H1 (cell line): Measurements from ENCODE around the gene TRIL. TPM values are rescaled to one million over a fixed set of nuclear protein-coding genes. Genes with fewer than 3 reads are reported as not detected.

ENCODE experiments used
- CHD7 ChIP-seq: fragments of 300-600 bp; sonication (generic); IDR thresholded peaks from 2 replicates; pipeline ENCODE4 v1.7.1; 2012; ENCODE audit warnings: low read length, moderate library complexity, mild to moderate bottlenecking, inconsistent platforms; ENCODE audit not compliant: insufficient replicate concordance
- MAX ChIP-seq: IDR thresholded peaks from 2 replicates; pipeline ENCODE4 v1.6.1; 2012; ENCODE audit warnings: inconsistent platforms
- POLR2A ChIP-seq, 2 experiments: IDR thresholded peaks; 1 replicate in 1 of 2; 2 replicates in 1 of 2; pipeline ENCODE4 v1.6.1; 2011; ENCODE audit warnings: low read depth in 2 of 2, low read length in 2 of 2, mild to moderate bottlenecking in 2 of 2; ENCODE audit errors: control extremely low read depth in 1 of 2
- RNF2 ChIP-seq: fragments of 200-900, 300-1000 bp; sonication (generic); IDR thresholded peaks from 2 replicates; pipeline ENCODE4 v1.7.1; 2016; ENCODE audit warnings: borderline replicate concordance, low read depth, mild to moderate bottlenecking, antibody characterized with exemption, low read length; ENCODE audit not compliant: poor library complexity, severe bottlenecking; ENCODE audit errors: missing control alignments
- SIN3A ChIP-seq, 2 experiments: IDR thresholded peaks in 1 of 2; conservative IDR thresholded peaks in 1 of 2; 2 replicates each; pipeline ENCODE4 v1.6.1; 2011 to 2012; ENCODE audit warnings: low read length in 2 of 2, improper control_type of control experiment in 1 of 2, low read depth in 1 of 2, mild to moderate bottlenecking in 1 of 2
- SP1 ChIP-seq: IDR thresholded peaks from 2 replicates; pipeline ENCODE4 v1.6.1; 2011; ENCODE audit warnings: low read depth, low read length
- SP4 ChIP-seq: IDR thresholded peaks from 2 replicates; pipeline ENCODE4 v1.6.1; 2012; ENCODE audit warnings: low read length, inconsistent platforms
- polyA plus RNA-seq, 7 experiments: library from polyadenylated mRNA; depleted of rRNA in 3 of 7; stranded (reverse) in 5 of 7; unstranded in 2 of 7; fragments of >200 nt in 5 of 7; fragments of 200-250 nt in 2 of 7; gene quantifications; 1 replicate in 5 of 7; 2 replicates in 1 of 7; 4 replicates in 1 of 7; pipeline versions ENCODE4 v1.2.1 to v1.2.3, GENCODE V29; 2011 to 2013; ENCODE audit warnings: missing spikeins in 2 of 7, mixed read lengths in 2 of 7
- total RNA-seq: library from RNA; stranded (reverse); fragmentation: NEBNext Ultra II Directional; extraction: Animal tissue kit (Norgen Biotek cat#: 25700); gene quantifications from 2 replicates; pipeline ENCODE4 v1.2.1, GENCODE V29; 2021

The TRIL gene
- total and polyA plus RNA-seq, 2 of the 8 experiments (the other 6 are each of a cell fraction or from before 2014, with no cell fraction given) = 3.9 to 5.5 TPM

GRCh38 chr7:28981161-28981465 is 23.0 kb upstream of the TRIL start (continued):
- TF ChIP-seq CHD7 = no peak
- TF ChIP-seq SP4 = no peak
- TF ChIP-seq SIN3A (conservative IDR thresholded peaks at IDR 0.05 in 1 of 2, IDR thresholded peaks at IDR 0.05 in 1 of 2; ENCODE audit: low read depth in 1 of 2, low read length in 2 of 2) = no peak
- no peak for TF ChIP-seq SP1
- TF ChIP-seq MAX = no peak
- TF ChIP-seq POLR2A (IDR thresholded peaks at IDR 0.05; ENCODE audit: control extremely low read depth in 1 of 2, low read depth in 2 of 2, low read length in 2 of 2) = no peak
- no peak for TF ChIP-seq RNF2
